ENCODE results near the gene LDAH. TPM values are rescaled to one million over a fixed set of nuclear protein-coding genes. Genes with fewer than 3 reads are reported as not detected.

The LDAH gene
- total RNA-seq, 1 experiment from 2014 or later: 15.2 TPM

- H3K9me3 ChIP-seq (ENCODE audit: control insufficient read depth, low read depth, low read length): no peaks in the 10 kb centered on the region
- no peak overlapping the region for H3K27ac ChIP-seq (ENCODE audit: insufficient read length, low read depth, low read length)
- no peak overlapping the region for H3K4me2 ChIP-seq (ENCODE audit: insufficient read depth, insufficient read length, low read length)
- no peak overlapping the region for H3T11ph ChIP-seq (ENCODE audit: low read length)
- H2BK15ac ChIP-seq (ENCODE audit: low read depth, low read length): no peak overlapping the region
- no peaks in the 10 kb centered on the region; the same call in 1 of the 2 replicates for H3K4me1 ChIP-seq (ENCODE audit: insufficient read depth, low read length)
- no peak overlapping the region for H2AFZ ChIP-seq (ENCODE audit: low read length)
- no peak for DNase-seq
- H3K9ac ChIP-seq (ENCODE audit: extremely low read depth, insufficient read length, low read length): no peak overlapping the region
- H2BK120ac ChIP-seq (ENCODE audit: low read depth, low read length, poor library complexity, severe bottlenecking): no peak overlapping the region
- Mint-ChIP-seq H3K27ac (no peak overlapping the region), H3K4me3 (no peak overlapping the region), H3K27me3 (ENCODE audit: low read depth) (peaks cover 46% of the 10 kb centered on the region), H3K9me3 (no peaks in the 10 kb centered on the region), H3K36me3 (ENCODE audit: insufficient read depth in 1 of 3, low read depth in 3 of 3) (no peaks in the 10 kb centered on the region; a peak in 1 of 7 replicates), H3K4me1 (peaks cover 20 to 29% of the 10 kb centered on the region in 2 experiments)
- H3K18ac ChIP-seq (ENCODE audit: insufficient read length, low read depth, low read length): no peak overlapping the region
- H3K27me3 ChIP-seq (ENCODE audit: insufficient read depth, low read length): no peaks in the 10 kb centered on the region; the same call in 1 of the 2 replicates
- H3K56ac ChIP-seq (ENCODE audit: insufficient read length, low read depth, low read length): no peak overlapping the region
- H2BK5ac ChIP-seq (ENCODE audit: insufficient read length, low read length): no peak overlapping the region
- no peak overlapping the region for H4K8ac ChIP-seq (replicated peaks; ENCODE audit: insufficient read length, low read depth, low read length)
- no peak overlapping the region for H4K5ac ChIP-seq (ENCODE audit: insufficient read length, low read depth, low read length)
- H3K23ac ChIP-seq (ENCODE audit: insufficient read length, low read depth, low read length): no peak overlapping the region
- no peak overlapping the region for H3K4ac ChIP-seq (ENCODE audit: low read depth, low read length)
- no peaks in the 10 kb centered on the region for H4K20me1 ChIP-seq (ENCODE audit: control insufficient read depth, insufficient read depth, insufficient read length)
- H3K14ac ChIP-seq (ENCODE audit: insufficient read depth, low read length): no peak overlapping the region
- no peak overlapping the region for H2BK12ac ChIP-seq (ENCODE audit: insufficient read length, low read depth, low read length)
- no peaks in the 10 kb centered on the region for H3K79me1 ChIP-seq (ENCODE audit: insufficient read depth, low read depth, low read length, poor library complexity, severe bottlenecking)
- no peaks in the 10 kb centered on the region for H3K79me2 ChIP-seq (ENCODE audit: insufficient read depth, low read length)
- H2AK5ac ChIP-seq (ENCODE audit: insufficient read length, low read length): no peak overlapping the region
- no CpG with 5 or more reads among the region's 2 CpGs for WGBS (ENCODE audit: extremely low coverage, insufficient read length, low lambda C conversion rate)
- H3K23me2 ChIP-seq (ENCODE audit: insufficient read length, low read depth, low read length, poor library complexity, severe bottlenecking): peaks cover 5% of the 10 kb centered on the region
- no peak overlapping the region for H4K91ac ChIP-seq (ENCODE audit: insufficient read length, low read depth, low read length)
- TF ChIP-seq, protein P1, sequence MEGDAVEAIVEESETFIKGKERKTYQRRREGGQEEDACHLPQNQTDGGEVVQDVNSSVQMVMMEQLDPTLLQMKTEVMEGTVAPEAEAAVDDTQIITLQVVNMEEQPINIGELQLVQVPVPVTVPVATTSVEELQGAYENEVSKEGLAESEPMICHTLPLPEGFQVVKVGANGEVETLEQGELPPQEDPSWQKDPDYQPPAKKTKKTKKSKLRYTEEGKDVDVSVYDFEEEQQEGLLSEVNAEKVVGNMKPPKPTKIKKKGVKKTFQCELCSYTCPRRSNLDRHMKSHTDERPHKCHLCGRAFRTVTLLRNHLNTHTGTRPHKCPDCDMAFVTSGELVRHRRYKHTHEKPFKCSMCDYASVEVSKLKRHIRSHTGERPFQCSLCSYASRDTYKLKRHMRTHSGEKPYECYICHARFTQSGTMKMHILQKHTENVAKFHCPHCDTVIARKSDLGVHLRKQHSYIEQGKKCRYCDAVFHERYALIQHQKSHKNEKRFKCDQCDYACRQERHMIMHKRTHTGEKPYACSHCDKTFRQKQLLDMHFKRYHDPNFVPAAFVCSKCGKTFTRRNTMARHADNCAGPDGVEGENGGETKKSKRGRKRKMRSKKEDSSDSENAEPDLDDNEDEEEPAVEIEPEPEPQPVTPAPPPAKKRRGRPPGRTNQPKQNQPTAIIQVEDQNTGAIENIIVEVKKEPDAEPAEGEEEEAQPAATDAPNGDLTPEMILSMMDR (conservative IDR thresholded peaks at IDR 0.05): no peak
- no peak overlapping the region for H2BK20ac ChIP-seq (ENCODE audit: low read depth, low read length, poor library complexity, severe bottlenecking)
These were observed 168.4 kb downstream of the LDAH start for GRCh38 chr2:20654535-20654813.
